A549 (cell line): Measurements from ENCODE around the gene TSFM. TPM values are rescaled to one million over a fixed set of nuclear protein-coding genes. Genes with fewer than 3 reads are reported as not detected.
A peak's percentile ranks its signal among the peaks of the same experiment; 100 is the strongest.

Source experiments
- ATAC-seq, 2 experiments: fragments of 200-7000 bp in 1 of 2; fragments of >200 bp in 1 of 2; cut with Nextera tagmentation in 1 of 2; cut with Tn5 transposase in 1 of 2; 3 replicates each; pipeline versions ENCODE4 v1.8.0 to v1.9.1; 2018 to 2020; ENCODE audit warnings: mild to moderate bottlenecking in 1 of 2, moderate library complexity in 1 of 2
- CTCF ChIA-PET: fragments of 300-600 bp; sonication (Branson Sonifier 250); formaldehyde crosslinking; extraction: SDS; loops from one replicate; lab custom pipeline; 2021; ENCODE audit warnings: antibody characterized with exemption, inconsistent platforms; lab: Yijun Ruan, JAX
- POLR2A ChIA-PET: fragments of 350-600 bp; formaldehyde crosslinking; extraction: SDS; loops from one replicate; lab custom pipeline; 2021; ENCODE audit warnings: antibody characterized with exemption, inconsistent platforms; lab: Yijun Ruan, JAX
- DNase-seq, 2 experiments: peaks; one replicate each; pipeline versions ENCODE4 v3.0.0 to v3.0.0-alpha.2; 2011 to 2016; ENCODE audit warnings: low read depth in 1 of 2, low spot score in 1 of 2
- FAIRE-seq: peaks from 2 replicates; lab custom pipeline; 2011; peaks lifted over from hg19 to GRCh38; lab: Jason Lieb, UNC
- H3K27ac ChIP-seq, 2 experiments: fragments of >200 bp; sonication (Bioruptor Twin); formaldehyde crosslinking; 3 replicates each; pipeline ENCODE4 v1.5.1; 2016 to 2017
- H3K4me1 ChIP-seq: fragments of >200 bp; sonication (Bioruptor Twin); formaldehyde crosslinking; 3 replicates; pipeline ENCODE4 v1.6.1; 2016
- H3K4me2 ChIP-seq: fragments of >200 bp; sonication (Bioruptor Twin); formaldehyde crosslinking; 3 replicates; pipeline ENCODE4 v1.6.1; 2016
- H3K4me3 ChIP-seq: fragments of >200 bp; sonication (Bioruptor Twin); formaldehyde crosslinking; 3 replicates; pipeline ENCODE4 v1.5.1; 2016
- H3K9me3 ChIP-seq: fragments of >200 bp; sonication (Bioruptor Twin); formaldehyde crosslinking; 3 replicates; pipeline ENCODE4 v1.6.1; 2016
- CBX8 ChIP-seq: fragments of 200-600 bp; sonication (generic); IDR thresholded peaks from 2 replicates; pipeline ENCODE4 v1.6.1; 2016
- EHF ChIP-seq: fragments of 250-450 bp; sonication (Bioruptor Pico); IDR thresholded peaks from 2 replicates; pipeline ENCODE4 v1.5.0; 2020; ENCODE audit warnings: mild to moderate bottlenecking
- EP300 ChIP-seq, 2 experiments: fragments of >200 bp; sonication (Bioruptor Twin); formaldehyde crosslinking; IDR thresholded peaks; 2 replicates in 1 of 2; 3 replicates in 1 of 2; pipeline ENCODE4 v1.6.1; 2016 to 2017
- FOSB ChIP-seq: fragments of 250-450 bp; sonication (Bioruptor Pico); IDR thresholded peaks from 2 replicates; pipeline ENCODE4 v1.5.0; 2020; ENCODE audit warnings: mild to moderate bottlenecking, moderate library complexity
- GATA3 ChIP-seq: IDR thresholded peaks from 2 replicates; pipeline ENCODE4 v1.6.1; 2012; ENCODE audit warnings: borderline replicate concordance
- HOXB5 ChIP-seq: fragments of 250-450 bp; sonication (Bioruptor Pico); IDR thresholded peaks from 2 replicates; pipeline ENCODE4 v1.5.0; 2020; ENCODE audit warnings: mild to moderate bottlenecking, moderate library complexity
- JUN ChIP-seq, 2 experiments: fragments of >200 bp; sonication (Bioruptor Twin); formaldehyde crosslinking; IDR thresholded peaks; 2 replicates in 1 of 2; 3 replicates in 1 of 2; pipeline ENCODE4 v1.6.1; 2016 to 2017
- KDM5A ChIP-seq: fragments of 200-600 bp; sonication (generic); IDR thresholded peaks from 2 replicates; pipeline ENCODE4 v1.6.1; 2016; ENCODE audit warnings: antibody characterized with exemption, mild to moderate bottlenecking
- MAFK ChIP-seq: fragments of 450-650 bp; IDR thresholded peaks from 2 replicates; pipeline ENCODE4 v1.6.1; 2014; ENCODE audit not compliant: partially characterized antibody
- NFE2L2 ChIP-seq: fragments of 150-350 bp; conservative IDR thresholded peaks from 2 replicates; pipeline ENCODE4 v1.6.1; 2014; ENCODE audit warnings: low read length
- POLR2A ChIP-seq: IDR thresholded peaks from 2 replicates; pipeline ENCODE4 v1.6.1; 2012; ENCODE audit warnings: mild to moderate bottlenecking, low read length
- RAD21 ChIP-seq, 2 experiments: fragments of >200 bp in 1 of 2; sonication (Bioruptor Twin) in 1 of 2; formaldehyde crosslinking in 1 of 2; IDR thresholded peaks in 1 of 2; conservative IDR thresholded peaks in 1 of 2; 2 replicates in 1 of 2; 3 replicates in 1 of 2; pipeline ENCODE4 v1.6.1; 2012 to 2018; ENCODE audit warnings: inconsistent platforms in 1 of 2
- SREBF2 ChIP-seq: fragments of 450-650 bp; IDR thresholded peaks from 2 replicates; pipeline ENCODE4 v1.6.1; 2014; ENCODE audit warnings: mild to moderate bottlenecking, moderate library complexity
- TFCP2L1 ChIP-seq: fragments of 250-450 bp; sonication (Bioruptor Pico); IDR thresholded peaks from 2 replicates; pipeline ENCODE4 v1.5.0; 2021; ENCODE audit warnings: mild to moderate bottlenecking
- USF2 ChIP-seq: fragments of 450-650 bp; IDR thresholded peaks from 2 replicates; pipeline ENCODE4 v1.6.1; 2014; ENCODE audit warnings: antibody characterized with exemption
- ZC3H11A ChIP-seq: fragments of 450-650 bp; IDR thresholded peaks from 2 replicates; pipeline ENCODE4 v1.6.1; 2014; ENCODE audit warnings: antibody characterized with exemption, mild to moderate bottlenecking
- WGBS: methylation state at CpG from one replicate; pipeline ENCODE4 v1.1.6; 2017; ENCODE audit errors: missing lambda C conversion rate; 5-methylcytosine and 5-hydroxymethylcytosine counted together
- polyA plus RNA-seq, 4 experiments: library from polyadenylated mRNA; depleted of rRNA in 3 of 4; stranded (reverse); fragments of >200 nt; fragmentation: RNase III in 1 of 4; extraction: RNeasy Plus Mini Kit Qiagen cat#74134 plus additional on column Dnase treatment in 1 of 4; gene quantifications; 2 replicates in 3 of 4; 3 replicates in 1 of 4; pipeline ENCODE4 v1.2.3, GENCODE V29; 2011 to 2017
- TF ChIP-seq, protein P1 (sequence below): fragments of 250-450 bp; sonication (Bioruptor Pico); IDR thresholded peaks from 2 replicates; pipeline ENCODE4 v1.5.0; 2021; ENCODE audit warnings: mild to moderate bottlenecking, moderate library complexity, borderline replicate concordance
- TF ChIP-seq, protein P2 (sequence below): IDR thresholded peaks from 2 replicates; pipeline ENCODE4 v1.6.1; 2012
- TF ChIP-seq, protein P3 (sequence below): fragments of >200 bp; sonication (Bioruptor Twin); formaldehyde crosslinking; IDR thresholded peaks from 3 replicates; pipeline ENCODE4 v1.5.1; 2016

The TSFM gene
- polyA plus RNA-seq, 2 of the 4 experiments (the other 2 are of a cell fraction): 31.7 to 60.2 TPM

DNA sequence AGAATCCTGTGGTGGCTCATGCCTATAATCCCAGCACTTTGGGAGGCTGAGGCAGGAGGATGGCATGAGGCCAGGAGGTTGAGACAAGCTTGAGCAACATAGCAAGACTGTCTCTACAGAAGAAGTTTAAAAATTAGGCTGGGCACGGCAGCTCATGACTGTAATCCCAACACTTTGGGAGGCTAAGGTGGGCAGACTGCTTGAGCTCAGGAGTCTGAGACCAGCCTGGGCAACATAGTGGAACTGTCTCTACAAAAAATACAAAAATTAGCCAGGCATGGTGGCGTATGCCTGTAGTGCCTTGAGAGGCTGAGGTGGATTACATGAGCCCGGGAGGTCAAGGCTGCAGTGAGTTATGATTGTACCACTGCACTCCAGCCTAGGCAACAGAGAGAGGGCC, 14.7 kb upstream of the TSFM start:
- H3K4me2 ChIP-seq: no peak overlapping the region
- ChIA-PET CTCF (interaction anchor here (0.7 to 8.0 kb wide), 10 partner anchors 9 to 39 kb away, joined by 3 to 117 read pairs (median 8); partner anchors contain the start of genes CDK4, MARCHF9 and TSFM), POLR2A (interaction anchor here (1.1 to 2.2 kb wide), 3 partner anchors 11 to 30 kb away, joined by 3 to 7 read pairs (median 3); partner anchors contain the start of gene TSPAN31)
- WGBS: 83% methylated on average over 3 of the region's 3 CpGs
- H3K9me3 ChIP-seq: no peaks in the 10 kb centered on the region
- ATAC-seq (no peak), FAIRE-seq (no peak), DNase-seq (no peak)
- TF ChIP-seq EHF: no peak
- TF ChIP-seq CBX8: no peak
- peaks cover 32% of the 10 kb centered on the region for H3K4me1 ChIP-seq
- H3K27ac ChIP-seq: no peak overlapping the region
- H3K4me3 ChIP-seq: no peak overlapping the region

DNA sequence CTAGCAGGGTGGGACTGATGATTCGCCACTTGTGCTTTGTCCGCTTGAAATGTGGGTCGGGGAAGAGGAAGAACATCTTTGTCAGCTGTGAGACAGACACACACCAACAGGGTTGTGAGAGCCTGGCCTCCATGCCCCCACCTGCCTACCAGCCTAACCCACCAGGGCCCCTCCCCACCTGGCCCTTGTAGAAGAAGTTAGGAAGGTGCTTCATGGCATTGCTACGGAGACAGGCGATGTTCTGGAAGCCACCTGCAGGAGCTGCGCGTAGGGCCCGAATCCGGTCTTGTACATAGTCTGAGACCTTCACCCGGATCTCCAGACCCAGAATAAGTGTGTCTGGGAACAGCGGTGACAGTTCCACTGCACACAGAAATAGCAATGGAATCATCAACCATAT, 13.0 kb upstream of the TSFM start:
- H3K27ac ChIP-seq: no peak overlapping the region
- 95% methylated on average over 11 of the region's 11 CpGs for WGBS
- H3K9me3 ChIP-seq: no peaks in the 10 kb centered on the region
- TF ChIP-seq RAD21 (conservative IDR thresholded peaks at IDR 0.05 in 1 of 2, IDR thresholded peaks at IDR 0.05 in 1 of 2): no peak
- H3K4me1 ChIP-seq: peaks cover 37% of the 10 kb centered on the region
- FAIRE-seq: no peak
- no peak for DNase-seq
- CTCF ChIA-PET: interaction anchor here (1.2 to 8.0 kb wide), 3 partner anchors 10 to 14 kb away, joined by 6 to 117 read pairs (median 7); partner anchors contain the start of genes MARCHF9 and TSFM
- no peak for ATAC-seq
- H3K4me2 ChIP-seq: no peak overlapping the region
- H3K4me3 ChIP-seq: no peak overlapping the region
- POLR2A ChIA-PET: no interaction called here

DNA sequence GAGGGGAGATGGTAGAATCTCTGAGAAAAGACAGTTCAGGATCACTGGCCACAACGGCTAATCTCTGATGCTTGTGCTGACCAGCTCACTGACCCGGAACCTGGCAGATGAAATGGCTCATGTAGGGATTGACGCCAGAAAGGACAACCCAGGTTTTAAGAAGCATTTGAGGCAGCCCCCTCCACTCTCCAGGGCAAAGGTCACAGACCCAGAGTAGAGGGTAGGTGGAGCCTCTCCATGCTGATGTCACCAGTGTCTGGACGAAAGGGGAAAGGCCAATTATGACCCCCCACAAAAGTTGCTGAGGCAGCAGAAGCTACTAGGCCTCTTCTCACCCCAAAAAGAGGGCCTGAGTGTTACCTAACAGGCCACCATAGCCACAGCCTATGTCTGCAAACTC, 11.9 kb upstream of the TSFM start:
- DNase-seq (no peak), ATAC-seq (no peak), FAIRE-seq (no peak)
- WGBS: 83% methylated on average over 4 of the region's 4 CpGs
- POLR2A ChIA-PET: no interaction called here
- Histone ChIP-seq H3K4me3 (peak overlapping the region; percentile 77; the same call in 2 of the 3 replicates), H3K4me1 (peaks cover 31% of the 10 kb centered on the region), H3K27ac (peak overlapping the region in 1 of 2 experiments; percentile 94; a peak in 3 of 6 replicates), H3K9me3 (no peaks in the 10 kb centered on the region), H3K4me2 (peak overlapping the region; percentile 95)
- TF ChIP-seq EP300 (IDR thresholded peaks at IDR 0.05) (no peak), MAFK (peak; percentile 93)
- CTCF ChIA-PET: interaction anchor here (1.2 to 8.0 kb wide), 3 partner anchors 11 to 15 kb away, joined by 6 to 117 read pairs (median 7); partner anchors contain the start of genes MARCHF9 and TSFM

- FAIRE-seq (no peak), DNase-seq (peak; percentile 94 to 95), ATAC-seq (peak; percentile 72 to 82)
- no peaks in the 10 kb centered on the region for H3K9me3 ChIP-seq
- peak overlapping the region; percentile 95 for H3K4me2 ChIP-seq
- POLR2A ChIA-PET: interaction anchor here (0.9 to 1.4 kb wide), 4 partner anchors 10 to 93 kb away, joined by 5 to 6 read pairs (median 5); partner anchors contain the start of gene TSPAN31
- TF ChIP-seq FOSB (CRISPR knock-in tag) (0 out of 2 replicates have a peak, but pooled peaks have one; percentile 56), NFE2L2 (no peak)
- CTCF ChIA-PET: interaction anchor here (1.0 to 8.0 kb wide), 5 partner anchors 10 to 16 kb away, joined by 3 to 117 read pairs (median 6); partner anchors contain the start of genes MARCHF9 and TSFM
- peak overlapping the region; percentile 78 to 94 for H3K27ac ChIP-seq
- peaks cover 24% of the 10 kb centered on the region for H3K4me1 ChIP-seq
- peak overlapping the region; percentile 77 for H3K4me3 ChIP-seq
- WGBS: 2% methylated on average over 16 of the region's 16 CpGs
These were observed 11.2 kb upstream of the TSFM start for GRCh38 chr12:57771236-57771872.

DNA sequence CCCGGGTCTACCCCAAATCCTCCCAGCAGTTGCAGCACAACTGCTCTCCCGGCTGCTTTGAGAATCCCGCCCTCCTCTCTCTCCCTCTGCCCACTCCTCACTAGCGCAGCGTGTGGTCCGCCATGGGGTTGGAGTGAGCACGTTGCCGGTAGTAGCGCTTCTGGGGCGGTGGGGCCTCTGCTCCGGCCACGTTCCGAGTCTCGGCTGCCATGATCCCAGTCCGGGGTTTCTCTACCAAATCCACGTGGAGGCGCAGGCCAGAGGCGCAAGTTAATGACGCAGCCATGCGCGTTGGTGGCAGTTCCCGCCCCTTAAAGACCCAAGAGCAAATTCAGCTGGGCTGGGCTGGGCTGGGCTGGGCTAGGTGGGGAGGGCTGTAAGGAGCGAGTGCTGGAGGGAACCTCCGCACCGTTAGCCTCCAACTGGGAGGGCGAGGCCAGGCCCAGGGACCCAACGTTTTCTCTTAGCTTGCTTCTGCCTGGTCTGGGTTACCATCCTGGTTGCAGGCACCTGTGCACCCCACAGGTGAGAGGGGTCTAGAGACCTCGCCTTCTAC, 10.6 kb upstream of the TSFM start, which contains the start of gene METTL1:
Gene METTL1 (minus strand): TSS at position 233 of the 556 bp plus-strand sequence. CDS start 22 bp downstream, at position 211.
- H3K27ac ChIP-seq: peak within 1 kb of the TSS; percentile 78 to 94
- FAIRE-seq (no peak), ATAC-seq (peak; percentile 79 to 91), DNase-seq (peak; percentile 96 to 99)
- POLR2A ChIA-PET: interaction anchor here (0.6 to 1.4 kb wide), 13 partner anchors 9 to 106 kb away, joined by 3 to 9 read pairs (median 4); partner anchors contain the start of genes CDK4, TSFM and TSPAN31
- H3K4me1 ChIP-seq: peaks cover 18% of the 10 kb centered on the region
- H3K4me2 ChIP-seq: peak within 1 kb of the TSS; percentile 95
- 3% methylated on average over 16 of the region's 28 CpGs for WGBS
- H3K9me3 ChIP-seq: no peaks in the 10 kb centered on the region
- H3K4me3 ChIP-seq: peak within 1 kb of the TSS; percentile 77
- CTCF ChIA-PET: interaction anchor here (0.9 to 8.0 kb wide), 6 partner anchors 8 to 189 kb away, joined by 3 to 117 read pairs (median 4); partner anchors contain the start of genes MARCHF9 and TSFM
- TF ChIP-seq JUN (IDR thresholded peaks at IDR 0.05) (peak; percentile 80 to 96; a peak in 4 of 5 replicates), TFCP2L1 (CRISPR knock-in tag) (no peak), USF2 (peak; percentile 50), SREBF2 (no peak), FOSB (CRISPR knock-in tag) (no peak), CBX8 (no peak), KDM5A (peak; percentile 94), GATA3 (peak; percentile 55; the same call in 1 of the 2 replicates), HOXB5 (peak; percentile 38; the same call in 1 of the 2 replicates), ZC3H11A (no peak), POLR2A (peak; percentile 88)
- TF ChIP-seq, protein P1, sequence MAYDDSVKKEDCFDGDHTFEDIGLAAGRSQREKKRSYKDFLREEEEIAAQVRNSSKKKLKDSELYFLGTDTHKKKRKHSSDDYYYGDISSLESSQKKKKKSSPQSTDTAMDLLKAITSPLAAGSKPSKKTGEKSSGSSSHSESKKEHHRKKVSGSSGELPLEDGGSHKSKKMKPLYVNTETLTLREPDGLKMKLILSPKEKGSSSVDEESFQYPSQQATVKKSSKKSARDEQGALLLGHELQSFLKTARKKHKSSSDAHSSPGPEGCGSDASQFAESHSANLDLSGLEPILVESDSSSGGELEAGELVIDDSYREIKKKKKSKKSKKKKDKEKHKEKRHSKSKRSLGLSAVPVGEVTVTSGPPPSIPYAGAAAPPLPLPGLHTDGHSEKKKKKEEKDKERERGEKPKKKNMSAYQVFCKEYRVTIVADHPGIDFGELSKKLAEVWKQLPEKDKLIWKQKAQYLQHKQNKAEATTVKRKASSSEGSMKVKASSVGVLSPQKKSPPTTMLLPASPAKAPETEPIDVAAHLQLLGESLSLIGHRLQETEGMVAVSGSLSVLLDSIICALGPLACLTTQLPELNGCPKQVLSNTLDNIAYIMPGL (CRISPR knock-in tag): no peak
- TF ChIP-seq, protein P2, sequence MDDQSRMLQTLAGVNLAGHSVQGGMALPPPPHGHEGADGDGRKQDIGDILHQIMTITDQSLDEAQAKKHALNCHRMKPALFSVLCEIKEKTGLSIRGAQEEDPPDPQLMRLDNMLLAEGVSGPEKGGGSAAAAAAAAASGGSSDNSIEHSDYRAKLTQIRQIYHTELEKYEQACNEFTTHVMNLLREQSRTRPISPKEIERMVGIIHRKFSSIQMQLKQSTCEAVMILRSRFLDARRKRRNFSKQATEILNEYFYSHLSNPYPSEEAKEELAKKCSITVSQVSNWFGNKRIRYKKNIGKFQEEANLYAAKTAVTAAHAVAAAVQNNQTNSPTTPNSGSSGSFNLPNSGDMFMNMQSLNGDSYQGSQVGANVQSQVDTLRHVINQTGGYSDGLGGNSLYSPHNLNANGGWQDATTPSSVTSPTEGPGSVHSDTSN: peak; percentile 57; the same call in 1 of the 2 replicates
- TF ChIP-seq, protein P3, sequence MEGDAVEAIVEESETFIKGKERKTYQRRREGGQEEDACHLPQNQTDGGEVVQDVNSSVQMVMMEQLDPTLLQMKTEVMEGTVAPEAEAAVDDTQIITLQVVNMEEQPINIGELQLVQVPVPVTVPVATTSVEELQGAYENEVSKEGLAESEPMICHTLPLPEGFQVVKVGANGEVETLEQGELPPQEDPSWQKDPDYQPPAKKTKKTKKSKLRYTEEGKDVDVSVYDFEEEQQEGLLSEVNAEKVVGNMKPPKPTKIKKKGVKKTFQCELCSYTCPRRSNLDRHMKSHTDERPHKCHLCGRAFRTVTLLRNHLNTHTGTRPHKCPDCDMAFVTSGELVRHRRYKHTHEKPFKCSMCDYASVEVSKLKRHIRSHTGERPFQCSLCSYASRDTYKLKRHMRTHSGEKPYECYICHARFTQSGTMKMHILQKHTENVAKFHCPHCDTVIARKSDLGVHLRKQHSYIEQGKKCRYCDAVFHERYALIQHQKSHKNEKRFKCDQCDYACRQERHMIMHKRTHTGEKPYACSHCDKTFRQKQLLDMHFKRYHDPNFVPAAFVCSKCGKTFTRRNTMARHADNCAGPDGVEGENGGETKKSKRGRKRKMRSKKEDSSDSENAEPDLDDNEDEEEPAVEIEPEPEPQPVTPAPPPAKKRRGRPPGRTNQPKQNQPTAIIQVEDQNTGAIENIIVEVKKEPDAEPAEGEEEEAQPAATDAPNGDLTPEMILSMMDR: no peak
